ENCODE data around the gene MCM5. TPM values are rescaled to one million over a fixed set of nuclear protein-coding genes. Genes with fewer than 3 reads are reported as not detected.

The MCM5 gene
- total and polyA plus RNA-seq, 2 of the 13 experiments (the other 11 are each of a cell fraction or from before 2014, with no cell fraction given), result 40.2 to 93.5 TPM

- TF ChIP-seq ZUFSP (CRISPR knock-in tag; IDR thresholded peaks at IDR 0.05; ENCODE audit: borderline replicate concordance) (no peak), FOXA3 (CRISPR knock-in tag; IDR thresholded peaks at IDR 0.05) (peak; percentile 48; the same call in 1 of the 2 replicates), ZBTB33 (CRISPR knock-in tag; IDR thresholded peaks at IDR 0.05) (peak; percentile 23; the same call in 1 of the 2 replicates), ZNF660 (CRISPR knock-in tag; IDR thresholded peaks at IDR 0.05; ENCODE audit: borderline replicate concordance, low read depth) (no peak), TERF1 (CRISPR knock-in tag; IDR thresholded peaks at IDR 0.05) (no peak), KLF16 (CRISPR knock-in tag; IDR thresholded peaks at IDR 0.05) (peak in 1 of 2 experiments; percentile 93; a peak in 2 of 4 replicates), HMGA1 (CRISPR knock-in tag; conservative IDR thresholded peaks at IDR 0.05) (no peak), ELF3 (CRISPR knock-in tag; IDR thresholded peaks at IDR 0.05) (peak; percentile 71; the same call in 1 of the 2 replicates), DBP (CRISPR knock-in tag; IDR thresholded peaks at IDR 0.05; ENCODE audit: not compliant biosample characterization) (no peak), NR2F6 (IDR thresholded peaks at IDR 0.05) (no peak), NR2F6 (CRISPR knock-in tag; IDR thresholded peaks at IDR 0.05) (peak; percentile 73; the same call in 1 of the 2 replicates), CERS6 (CRISPR knock-in tag; IDR thresholded peaks at IDR 0.05) (no peak), NR2F2 (IDR thresholded peaks at IDR 0.05; ENCODE audit: borderline replicate concordance, low read depth) (no peak), E2F5 (CRISPR knock-in tag; conservative IDR thresholded peaks at IDR 0.05) (no peak), SALL2 (CRISPR knock-in tag; IDR thresholded peaks at IDR 0.05) (peak; percentile 74), ZFX (CRISPR knock-in tag; IDR thresholded peaks at IDR 0.05; ENCODE audit: low read depth) (peak; percentile 60), ZNF703 (CRISPR knock-in tag; IDR thresholded peaks at IDR 0.05; ENCODE audit: borderline replicate concordance) (no peak)
Measured at GRCh38 chr22:35380537-35381423, 19.2 kb upstream of the MCM5 start, which contains the start of gene HMOX1 (continued).

Measured in HepG2 (cell line).